GM19463 (cell line): ENCODE results near the gene IL4.

Experiments used
- ATAC-seq: cut with Tn5 transposase; IDR thresholded peaks from one replicate; pipeline ENCODE4 v1.9.1; 2021; ENCODE audit warnings: mild to moderate bottlenecking, moderate library complexity; ENCODE audit not compliant: unreplicated experiment

IL4 gene

DNA sequence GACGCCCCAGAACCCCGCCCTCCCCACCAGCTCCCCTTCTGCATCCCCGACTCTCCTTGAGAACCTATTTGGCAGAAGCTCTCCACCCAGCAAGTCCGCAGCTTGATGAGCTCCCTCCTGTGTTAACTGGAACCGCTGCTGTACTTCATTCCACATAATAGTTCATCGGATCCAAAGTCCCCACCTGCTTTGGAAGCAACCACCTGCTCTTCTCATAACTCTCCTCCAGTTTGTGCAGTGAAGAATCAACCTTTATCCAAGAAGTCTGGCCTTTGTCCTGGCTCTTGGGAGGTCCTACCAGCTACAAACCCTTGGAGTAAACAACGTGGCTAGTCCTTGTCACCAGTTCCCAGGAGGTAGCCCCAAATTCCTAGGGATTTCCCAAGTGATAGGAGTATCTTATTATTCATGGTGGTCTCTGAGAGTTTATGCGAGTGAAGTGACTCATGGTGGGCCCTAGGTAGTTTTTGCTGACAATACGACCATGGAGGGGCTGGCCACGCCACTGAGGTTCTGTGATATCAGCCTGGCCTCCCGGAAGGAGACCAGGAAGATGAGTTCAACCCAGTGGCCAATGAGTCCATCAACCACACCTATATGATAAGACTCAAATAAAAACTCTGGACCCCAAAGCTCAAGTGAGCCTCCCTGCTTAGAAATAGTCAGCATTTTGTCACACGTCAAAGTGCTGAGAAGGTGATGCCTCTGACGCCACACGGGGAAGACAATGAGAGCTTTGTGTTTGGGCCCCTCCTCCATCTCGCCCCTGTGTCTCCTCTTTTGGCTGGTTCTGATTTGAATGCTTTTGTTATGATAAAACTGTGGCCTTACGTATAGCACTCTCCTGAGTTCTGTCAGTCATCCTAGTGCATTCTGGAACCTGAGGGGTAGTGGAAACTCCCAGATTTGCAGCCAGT is 3.6 kb upstream of the IL4 start:
- ATAC-seq: no peak

DNA sequence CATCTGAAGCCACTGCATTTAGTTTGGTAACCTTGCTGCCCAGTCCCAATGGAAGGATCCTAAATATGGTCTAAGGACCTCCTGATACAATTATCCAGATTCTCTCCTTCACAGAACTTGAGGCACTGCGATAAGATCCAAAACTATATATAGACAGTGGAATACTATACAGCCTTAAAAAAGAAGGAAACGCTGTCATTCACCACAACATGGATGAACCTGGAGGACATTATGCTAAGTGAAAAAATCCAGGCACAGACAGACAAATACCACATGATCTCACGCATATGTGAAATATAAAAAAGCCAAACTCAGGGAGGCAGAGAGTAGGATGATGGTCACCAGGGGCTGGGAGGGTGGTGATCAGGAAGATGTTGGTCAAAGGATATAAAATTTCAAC is 2.8 kb upstream of the IL4 start:
- ATAC-seq: no peak

DNA sequence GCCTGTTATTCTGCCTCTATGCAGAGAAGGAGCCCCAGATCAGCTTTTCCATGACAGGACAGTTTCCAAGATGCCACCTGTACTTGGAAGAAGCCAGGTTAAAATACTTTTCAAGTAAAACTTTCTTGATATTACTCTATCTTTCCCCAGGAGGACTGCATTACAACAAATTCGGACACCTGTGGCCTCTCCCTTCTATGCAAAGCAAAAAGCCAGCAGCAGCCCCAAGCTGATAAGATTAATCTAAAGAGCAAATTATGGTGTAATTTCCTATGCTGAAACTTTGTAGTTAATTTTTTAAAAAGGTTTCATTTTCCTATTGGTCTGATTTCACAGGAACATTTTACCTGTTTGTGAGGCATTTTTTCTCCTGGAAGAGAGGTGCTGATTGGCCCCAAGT is 301 bp upstream of the IL4 start:
- no peak for ATAC-seq

DNA sequence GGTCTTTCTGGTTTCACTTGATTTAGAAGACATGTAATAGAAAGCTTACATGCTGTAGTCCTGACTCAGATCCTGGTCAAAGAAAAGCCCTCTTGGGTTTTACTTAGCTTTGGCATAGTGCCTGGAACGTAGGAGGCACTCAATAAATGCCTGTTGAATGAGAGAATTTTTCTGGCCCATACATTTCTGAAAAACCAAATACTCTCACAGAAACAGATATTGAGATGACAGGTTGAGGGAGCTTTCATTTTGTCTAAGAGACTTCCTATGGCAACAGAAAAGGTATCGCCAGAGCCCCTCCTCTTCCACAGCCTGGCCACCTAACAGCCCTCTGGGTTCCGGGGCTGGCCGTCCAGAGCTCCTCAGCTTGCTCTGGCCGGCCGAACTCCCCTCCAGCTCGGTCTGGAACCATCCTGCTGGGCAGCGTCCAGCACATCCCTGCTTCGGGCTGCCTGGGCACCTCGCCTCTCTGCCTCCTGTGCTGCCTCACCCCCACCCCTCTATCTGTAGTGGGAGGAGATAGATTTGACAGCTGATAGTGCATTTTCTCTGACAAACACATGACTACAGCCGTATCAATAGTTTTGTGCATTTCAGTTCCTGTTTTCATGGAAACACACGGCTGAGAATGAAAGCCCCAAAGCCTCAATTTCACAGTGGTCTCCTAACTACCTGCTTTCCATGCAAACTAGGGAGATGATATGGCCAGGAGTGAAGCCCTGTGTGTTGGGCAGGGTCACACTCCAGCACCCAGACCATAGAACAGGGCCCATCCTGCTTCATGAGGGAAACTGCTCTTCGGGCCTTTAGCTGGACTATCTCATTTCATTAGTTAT is 1.1 kb downstream of the IL4 start:
- peak; percentile 82 for ATAC-seq

DNA sequence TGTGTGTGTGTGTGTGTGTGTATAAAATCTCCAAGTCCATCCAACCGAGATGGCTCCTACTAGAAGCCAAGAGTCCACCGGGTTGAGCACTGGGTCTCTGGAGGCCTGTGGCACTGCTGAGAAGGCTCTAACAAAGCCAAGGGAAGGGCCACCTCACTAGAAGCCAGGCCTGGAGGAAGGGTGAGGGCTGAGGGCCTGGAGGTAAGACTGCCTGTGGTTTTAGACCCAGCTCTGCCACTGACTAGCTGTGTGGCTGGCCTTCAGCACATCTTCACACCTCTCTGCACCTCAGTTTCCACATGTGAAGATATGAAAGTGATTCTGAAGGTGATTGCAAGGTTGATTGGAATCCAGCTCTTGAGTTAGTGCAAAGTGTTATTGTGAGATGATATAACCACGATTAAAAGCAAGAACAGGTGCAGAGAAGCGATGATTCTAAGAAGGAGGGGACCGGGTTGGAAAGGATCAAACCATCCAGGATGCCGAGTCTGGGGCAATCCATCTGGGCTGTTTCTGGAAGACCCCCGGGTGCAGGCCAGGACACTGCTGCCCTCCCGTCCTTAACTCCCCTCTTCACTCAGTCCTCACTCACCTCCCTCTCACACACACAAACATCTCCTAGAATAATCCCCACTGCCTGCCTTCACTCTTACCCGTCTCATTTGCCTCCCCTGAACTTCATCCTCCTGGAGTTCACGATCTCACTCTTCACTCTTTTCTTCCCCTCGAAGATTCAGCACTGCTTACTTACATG is 2.3 kb downstream of the IL4 start:
- ATAC-seq: no peak

DNA sequence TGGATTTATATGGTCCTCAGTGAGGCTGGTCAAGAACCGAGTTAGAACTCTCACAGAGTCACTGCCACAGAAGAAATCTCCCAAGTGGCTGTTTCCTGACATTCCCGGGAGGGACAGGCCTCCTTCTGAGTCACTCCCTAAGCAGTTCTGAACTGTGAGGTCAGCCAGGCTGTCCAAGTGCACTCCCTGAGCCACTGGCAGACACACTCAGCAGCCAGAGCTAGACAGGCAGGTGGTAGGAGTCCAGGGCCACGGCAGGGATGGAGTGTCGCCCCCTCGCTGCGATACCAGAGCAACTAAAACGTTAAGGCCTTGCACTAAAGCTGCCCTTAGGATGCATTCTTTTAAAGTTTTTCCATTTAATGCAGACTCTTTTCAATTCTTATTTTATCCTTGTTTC is 3.4 kb downstream of the IL4 start:
- ATAC-seq: no peak

DNA sequence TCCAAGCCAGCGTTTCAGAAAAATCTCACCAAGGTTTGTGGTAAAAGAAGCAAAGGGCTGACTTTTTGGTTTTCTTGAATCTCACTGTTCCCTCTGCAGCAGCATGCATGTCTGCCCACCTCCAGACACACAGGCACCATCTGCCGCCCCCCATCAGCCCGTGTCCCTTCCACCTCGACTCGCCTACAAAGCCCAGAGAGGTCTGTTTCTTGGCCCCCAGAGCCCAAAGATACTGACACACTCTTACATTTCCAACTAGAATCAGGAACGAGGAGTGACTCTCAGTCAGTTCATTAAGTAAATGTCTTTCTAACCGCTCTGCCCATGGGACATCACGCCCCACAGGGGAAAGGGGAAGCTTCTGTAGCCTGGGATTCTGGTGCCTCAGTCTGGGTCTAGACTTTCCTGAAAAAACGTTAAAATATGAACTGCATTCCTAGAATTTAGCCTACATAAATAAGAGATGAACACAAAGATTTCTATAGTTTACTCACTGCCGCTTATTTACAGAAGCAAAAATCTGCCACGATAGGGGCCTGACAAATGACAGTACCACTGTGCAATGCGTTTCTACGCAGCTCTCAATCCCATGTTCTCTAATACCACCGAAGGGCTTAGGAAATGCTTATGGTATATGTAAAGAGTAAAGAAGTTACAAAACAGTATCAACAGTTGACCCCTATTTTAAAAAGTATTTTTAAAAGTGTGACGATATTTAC is 4.1 kb downstream of the IL4 start:
- no peak for ATAC-seq

DNA sequence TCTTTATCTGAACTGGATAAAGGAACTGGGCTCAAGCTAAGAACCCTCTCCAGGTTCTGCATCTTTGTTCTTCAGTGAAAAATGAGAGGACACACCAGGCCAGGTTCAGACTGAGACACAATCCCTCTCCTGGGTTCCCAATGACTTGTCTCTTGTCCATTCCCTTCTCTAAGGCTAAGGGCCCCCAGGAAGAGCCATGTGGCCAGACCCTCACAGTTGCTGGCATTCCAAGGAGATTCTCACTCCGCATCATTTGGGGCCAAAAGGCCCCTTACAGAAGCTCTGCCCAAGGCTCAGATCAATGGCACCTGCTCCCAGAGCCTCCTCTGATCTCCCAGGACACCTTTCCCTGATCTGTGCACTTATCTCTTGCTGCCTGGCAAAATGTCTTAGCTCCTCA is 4.9 kb downstream of the IL4 start:
- ATAC-seq: no peak

DNA sequence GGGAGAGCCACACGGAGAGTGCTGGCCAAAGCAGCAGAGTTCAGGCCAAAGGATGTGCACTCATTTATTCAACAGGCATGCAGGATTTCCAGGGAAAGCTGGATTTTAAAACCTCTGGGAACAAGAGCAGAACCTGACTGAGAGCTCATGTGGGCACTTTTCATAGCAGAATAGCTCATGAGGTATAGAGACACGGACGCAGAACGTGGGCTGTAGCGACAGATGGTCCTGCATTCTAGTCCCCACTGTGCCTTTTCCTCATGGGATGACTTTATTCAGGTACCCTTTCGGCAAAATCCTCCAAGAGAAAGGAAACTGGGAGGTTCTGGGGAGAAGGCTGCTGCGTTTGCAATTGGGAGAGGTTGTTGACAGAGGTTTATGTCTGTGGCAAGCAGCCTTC is 5.4 kb downstream of the IL4 start:
- ATAC-seq: no peak

DNA sequence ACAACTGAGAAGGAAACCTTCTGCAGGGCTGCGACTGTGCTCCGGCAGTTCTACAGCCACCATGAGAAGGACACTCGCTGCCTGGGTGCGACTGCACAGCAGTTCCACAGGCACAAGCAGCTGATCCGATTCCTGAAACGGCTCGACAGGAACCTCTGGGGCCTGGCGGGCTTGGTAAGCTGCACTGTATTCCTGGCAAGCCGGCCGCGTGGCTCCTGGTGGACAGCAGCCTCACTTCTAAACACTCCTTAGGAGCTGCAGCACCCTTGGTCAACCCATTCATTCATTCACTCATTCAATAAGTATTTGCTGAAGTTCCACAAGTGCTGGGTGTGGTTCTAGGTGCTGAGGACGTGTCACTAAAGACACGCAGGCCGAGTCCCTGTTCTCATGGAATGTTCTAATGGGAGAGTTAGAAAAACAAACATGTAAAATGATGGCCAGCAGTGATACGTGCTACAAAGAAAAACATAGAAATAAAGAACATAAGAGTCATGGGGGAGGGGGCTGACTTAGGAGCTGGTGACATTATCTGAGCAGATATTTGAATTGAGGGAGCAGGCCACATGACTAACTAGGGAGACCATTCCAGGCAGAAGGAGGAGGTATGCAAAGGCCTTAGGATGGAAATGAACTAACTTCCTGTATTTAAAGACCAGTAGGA is 6.1 kb downstream of the IL4 start:
- no peak for ATAC-seq

DNA sequence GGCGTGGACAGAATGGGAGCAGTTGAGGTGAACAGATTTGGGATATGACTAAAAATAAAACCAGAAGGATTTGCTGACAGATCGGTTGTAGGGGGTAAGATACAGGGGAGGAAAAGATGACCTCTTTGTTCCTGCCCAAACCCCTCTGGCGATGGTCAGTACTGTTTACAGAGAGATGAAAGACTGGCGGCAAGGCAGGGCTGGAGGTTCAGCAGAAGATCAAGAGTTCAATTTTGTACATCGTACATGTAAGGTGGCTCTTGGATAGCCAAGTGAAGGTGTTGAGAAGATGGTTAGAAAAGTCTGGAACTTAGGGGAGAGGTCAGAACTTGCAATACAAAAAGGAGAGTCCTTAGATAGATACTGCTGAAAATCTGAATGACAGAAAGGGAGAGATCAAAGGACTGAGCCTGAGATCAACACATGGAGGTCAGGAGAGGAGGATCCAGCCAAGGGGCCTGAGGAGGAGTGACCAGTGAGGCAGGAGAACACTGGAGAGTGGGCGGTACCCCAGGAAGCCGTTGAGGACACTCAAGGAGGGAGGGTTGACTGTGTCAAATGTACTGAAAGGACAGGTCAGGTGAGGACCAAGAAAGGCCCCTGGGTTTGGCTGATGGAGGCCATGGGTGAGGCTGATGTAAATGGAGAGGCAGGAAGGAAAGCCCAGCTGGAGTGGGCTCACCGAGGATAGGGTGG is 7.1 kb downstream of the IL4 start:
- no peak for ATAC-seq

DNA sequence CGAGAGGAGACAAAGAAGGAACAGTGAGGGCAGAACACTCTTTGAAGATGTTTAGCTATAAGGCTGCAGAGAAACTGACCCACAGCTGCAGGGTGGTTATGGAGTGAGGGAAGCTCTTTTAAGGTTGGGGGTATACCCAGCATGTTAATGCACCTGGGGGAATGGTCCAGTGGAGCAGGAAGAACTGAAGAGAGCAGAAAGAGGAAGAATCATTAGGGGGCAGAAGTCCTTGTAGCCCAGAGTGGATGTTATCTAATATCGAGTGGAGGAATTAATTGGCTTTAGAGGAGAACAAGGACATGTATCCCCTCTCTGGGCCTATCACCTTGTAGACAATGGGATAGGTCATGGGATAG is 7.7 kb downstream of the IL4 start:
- no peak for ATAC-seq

DNA sequence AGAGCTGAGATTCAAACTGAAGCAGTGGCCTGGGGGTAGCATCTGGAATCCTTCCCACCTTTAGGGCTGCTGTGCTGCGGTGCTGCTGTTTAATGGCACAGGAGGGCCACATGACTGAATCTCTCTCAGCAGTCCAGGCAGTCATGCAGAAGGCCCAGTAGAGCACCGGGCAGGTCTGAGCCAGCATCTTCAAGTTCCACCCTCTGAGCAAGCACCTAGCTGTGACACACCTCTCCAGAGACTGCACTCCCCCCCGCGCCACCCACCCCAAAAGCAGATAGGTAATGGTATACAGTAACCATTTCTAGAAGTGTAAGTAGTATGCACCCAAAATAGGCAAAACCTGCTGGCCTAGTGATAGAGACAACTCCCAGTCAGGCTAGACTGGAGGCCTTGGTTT is 8.2 kb downstream of the IL4 start:
- no peak for ATAC-seq

DNA sequence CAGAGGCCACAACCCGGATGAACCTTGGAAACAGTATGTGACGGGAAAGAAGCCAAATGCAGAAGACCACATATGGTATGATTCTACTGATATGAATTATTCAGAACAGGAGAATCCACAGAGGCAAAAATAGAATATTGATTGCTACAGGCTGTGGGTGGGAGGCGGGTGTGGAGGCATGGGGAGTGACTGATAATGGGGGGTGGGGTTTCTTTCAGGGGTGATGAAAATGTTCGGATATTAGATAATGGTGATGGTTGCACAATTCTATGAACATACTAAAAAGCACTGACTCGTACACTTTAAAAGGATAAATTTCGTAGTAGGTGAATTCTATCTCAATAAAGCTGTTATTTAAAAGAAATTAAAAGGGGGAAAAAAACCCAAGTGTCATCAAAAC is 10.7 kb downstream of the IL4 start:
- no peak for ATAC-seq

DNA sequence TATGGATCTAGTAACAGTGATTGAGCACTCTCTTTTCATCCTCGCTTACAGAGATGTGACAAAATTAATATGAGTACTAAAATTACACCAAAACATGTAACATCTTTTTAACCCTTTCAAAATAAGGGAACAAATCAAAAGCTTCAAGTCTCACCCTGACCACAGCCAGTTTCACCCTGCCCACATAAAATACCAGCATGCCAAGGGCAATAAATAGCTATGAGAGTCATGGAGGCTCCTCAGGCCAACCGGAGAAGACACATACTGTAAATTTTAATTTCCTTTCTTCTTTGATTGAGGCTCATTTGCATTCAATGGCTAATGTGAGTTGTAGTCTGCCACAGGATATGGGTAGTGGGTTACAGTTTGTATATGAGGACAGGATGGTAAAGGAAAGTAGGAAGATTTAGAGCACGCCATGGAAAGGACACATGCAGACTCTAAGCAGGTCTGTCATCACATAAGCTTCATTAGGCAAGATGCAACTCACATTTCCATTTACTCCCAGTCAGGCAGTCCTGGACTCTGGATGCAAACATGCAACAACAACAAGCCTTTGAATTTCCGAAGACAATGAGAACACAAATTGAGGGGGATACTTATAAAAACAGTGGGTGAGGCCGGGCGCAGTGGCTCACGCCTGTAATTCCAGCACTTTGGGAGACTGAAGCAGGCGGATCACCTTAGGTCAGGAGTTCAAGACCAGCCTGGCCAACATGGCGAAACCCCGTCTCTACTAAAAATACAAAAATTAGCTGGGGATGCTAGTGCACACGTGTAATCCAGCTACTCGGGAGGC is 11.3 kb downstream of the IL4 start:
- ATAC-seq: no peak

DNA sequence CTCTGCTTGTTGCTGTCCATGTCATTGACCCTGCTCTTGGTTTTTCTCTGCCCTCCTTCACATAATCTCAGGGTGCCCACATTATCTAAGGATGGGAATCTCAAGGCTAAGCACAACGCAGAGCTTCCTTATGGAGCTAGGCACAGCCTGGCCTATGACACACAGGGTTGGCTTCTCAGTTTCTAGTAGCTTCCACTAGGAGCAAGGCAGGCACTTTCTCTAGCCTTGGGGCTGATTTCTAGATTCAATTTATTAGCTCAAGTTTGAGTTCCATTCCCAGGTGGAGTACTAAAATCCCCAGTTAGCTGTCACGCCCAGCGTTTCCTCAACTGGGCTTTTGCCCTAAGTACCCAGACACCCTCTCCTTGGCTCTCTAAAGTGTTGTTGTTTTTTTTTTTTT is 12.4 kb downstream of the IL4 start:
- ATAC-seq: no peak

DNA sequence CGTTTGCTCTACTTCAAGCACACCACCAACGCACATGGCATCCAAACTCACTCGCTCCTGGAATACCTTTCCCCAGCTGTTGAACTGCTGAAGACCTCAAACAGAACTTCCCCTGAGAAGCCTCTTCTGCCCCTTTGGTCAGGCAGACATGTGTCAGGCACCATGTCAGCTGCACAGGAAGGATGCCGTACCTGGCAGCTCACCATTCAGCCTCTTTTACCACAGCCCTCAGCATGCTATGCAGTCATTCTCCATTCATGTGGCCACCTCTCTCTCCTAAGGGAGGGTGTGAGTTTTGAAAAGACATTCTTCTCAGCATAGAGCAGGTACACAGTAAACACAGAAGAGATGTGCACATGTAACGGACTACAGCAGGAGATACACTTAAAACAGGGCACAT is 14.2 kb downstream of the IL4 start:
- peak; percentile 37 for ATAC-seq

DNA sequence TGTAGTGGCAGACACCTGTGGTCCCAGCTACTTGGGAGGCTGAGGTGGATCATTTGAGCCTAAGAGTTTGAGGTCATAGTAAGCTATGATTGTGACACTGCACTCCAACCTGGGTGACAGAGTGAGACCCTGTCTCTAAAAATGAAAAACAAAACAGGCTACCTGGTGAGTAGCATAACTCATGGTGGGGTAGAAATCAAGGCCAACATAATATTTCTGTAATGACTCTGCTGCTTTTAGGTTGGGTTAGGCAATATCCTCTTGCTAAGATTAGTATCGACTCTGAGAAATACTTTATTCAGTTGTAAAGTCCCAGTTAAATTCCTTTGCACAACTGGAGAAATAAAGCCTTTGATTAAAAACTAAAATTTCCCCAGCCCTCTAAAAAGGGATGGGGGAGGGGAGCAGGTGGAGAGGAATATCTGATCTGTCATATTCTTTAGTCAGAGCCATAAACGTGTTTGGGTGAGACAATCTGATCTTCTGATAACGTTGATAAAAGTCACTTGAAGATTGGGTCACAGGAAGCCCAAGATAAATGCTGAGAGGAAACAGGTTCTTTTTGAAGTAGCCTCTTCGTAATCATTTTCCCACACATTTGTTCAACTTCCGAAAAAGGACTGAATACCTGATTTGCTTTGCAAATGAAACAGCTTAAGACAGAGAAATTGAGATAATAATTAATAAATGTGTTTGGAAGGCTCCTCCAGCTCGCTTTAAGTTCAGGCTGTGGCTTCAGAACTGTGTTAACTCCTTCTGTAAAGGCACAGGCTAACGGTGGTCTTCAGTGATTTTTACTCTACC is 14.9 kb downstream of the IL4 start:
- ATAC-seq: peak; percentile 49
